Activated naive CD4-positive, alpha-beta T cell treated with anti-CD3 and anti-CD28 coated beads, Interleukin-2, amount 10 ng/mL, durations not matched to agents 7 days and 5 days (primary cell): ENCODE data around the gene NR2F2.

ENCODE experiments used
- CTCF ChIA-PET: fragments of 350-600 bp; sonication (Branson Sonifier 250); formaldehyde crosslinking; loops from one replicate; lab custom pipeline; 2021; ENCODE audit warnings: antibody characterized with exemption; lab: Charles Lee
- DNase-seq: peaks from one replicate; pipeline ENCODE4 v3.0.0-alpha.2; 2020
- H3K27ac Mint-ChIP-seq: one replicate; pipeline ENCODE4 v1.8.0; 2021; ENCODE audit warnings: mild to moderate bottlenecking, moderate library complexity, mixed read lengths
- H3K27me3 Mint-ChIP-seq: one replicate; pipeline ENCODE4 v1.8.0; 2021; ENCODE audit warnings: mild to moderate bottlenecking, mixed read lengths
- H3K36me3 Mint-ChIP-seq: one replicate; pipeline ENCODE4 v1.8.0; 2021; ENCODE audit warnings: mixed read lengths
- H3K4me1 Mint-ChIP-seq: one replicate; pipeline ENCODE4 v1.8.0; 2021; ENCODE audit warnings: mixed read lengths
- H3K4me3 Mint-ChIP-seq: one replicate; pipeline ENCODE4 v1.8.0; 2021; ENCODE audit warnings: mild to moderate bottlenecking, moderate library complexity, mixed read lengths
- H3K9me3 Mint-ChIP-seq: one replicate; pipeline ENCODE4 v1.8.0; 2021; ENCODE audit warnings: mixed read lengths

Gene NR2F2

GRCh38 chr15:96348112-96349027, 17.9 kb downstream of the NR2F2 start:
- Mint-ChIP-seq H3K36me3 (peaks cover 3% of the 10 kb centered on the region), H3K4me3 (no peak overlapping the region), H3K27ac (no peak overlapping the region), H3K27me3 (no peaks in the 10 kb centered on the region), H3K4me1 (peaks cover 2% of the 10 kb centered on the region), H3K9me3 (no peaks in the 10 kb centered on the region)
- no peak for DNase-seq
- CTCF ChIA-PET, result no interaction called here

DNA sequence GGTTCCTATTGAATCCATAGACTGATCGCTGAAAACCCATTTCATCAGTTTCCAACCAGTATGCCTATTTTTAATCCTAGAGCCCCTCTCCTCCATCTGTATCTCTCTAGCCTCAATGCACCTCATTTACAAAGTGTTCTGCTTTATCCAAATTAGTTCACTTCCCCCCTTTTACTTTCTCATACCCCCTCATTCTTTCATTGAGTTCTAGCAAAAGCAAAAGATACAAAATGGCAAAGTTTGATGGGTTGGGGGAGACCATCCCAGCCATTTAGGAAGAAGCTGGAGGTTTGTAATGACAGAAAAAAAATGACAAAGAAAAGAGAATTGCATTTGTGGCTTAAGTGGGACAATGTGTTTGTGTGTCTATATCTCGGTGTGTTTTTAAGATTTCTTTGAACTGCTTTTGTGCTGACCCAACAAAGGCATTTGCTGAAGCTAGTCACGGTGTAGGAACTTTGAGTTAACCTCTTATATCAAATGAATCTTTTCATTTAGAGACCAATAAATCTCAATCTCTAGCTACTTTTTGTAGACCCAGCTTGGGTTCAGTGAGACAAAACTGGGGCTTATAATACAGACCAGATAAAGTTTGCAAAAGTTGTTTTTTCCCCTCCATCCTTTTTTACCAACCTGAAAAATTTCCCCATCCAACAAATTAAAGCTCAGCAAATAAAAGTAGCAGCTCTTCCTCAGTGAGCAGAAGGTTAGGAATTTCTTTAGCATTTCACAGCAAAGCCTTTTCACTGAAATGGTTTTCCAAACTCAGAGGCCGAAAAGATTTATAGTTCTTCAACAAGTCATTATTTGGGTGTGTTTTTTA, 18.7 kb downstream of the NR2F2 start:
- Mint-ChIP-seq H3K27ac (no peak overlapping the region), H3K4me3 (no peak overlapping the region), H3K9me3 (no peaks in the 10 kb centered on the region), H3K27me3 (no peaks in the 10 kb centered on the region), H3K4me1 (peaks cover 2% of the 10 kb centered on the region), H3K36me3 (peaks cover 6% of the 10 kb centered on the region)
- no peak for DNase-seq
- CTCF ChIA-PET, result no interaction called here

GRCh38 chr15:96349857-96350720, 19.6 kb downstream of the NR2F2 start:
- CTCF ChIA-PET, result no interaction called here
- no peaks in the 10 kb centered on the region for H3K27me3 Mint-ChIP-seq
- H3K4me1 Mint-ChIP-seq, result peaks cover 2% of the 10 kb centered on the region
- peaks cover 6% of the 10 kb centered on the region for H3K36me3 Mint-ChIP-seq
- H3K27ac Mint-ChIP-seq, result no peak overlapping the region
- H3K4me3 Mint-ChIP-seq, result no peak overlapping the region
- no peak for DNase-seq
- no peaks in the 10 kb centered on the region for H3K9me3 Mint-ChIP-seq

DNA sequence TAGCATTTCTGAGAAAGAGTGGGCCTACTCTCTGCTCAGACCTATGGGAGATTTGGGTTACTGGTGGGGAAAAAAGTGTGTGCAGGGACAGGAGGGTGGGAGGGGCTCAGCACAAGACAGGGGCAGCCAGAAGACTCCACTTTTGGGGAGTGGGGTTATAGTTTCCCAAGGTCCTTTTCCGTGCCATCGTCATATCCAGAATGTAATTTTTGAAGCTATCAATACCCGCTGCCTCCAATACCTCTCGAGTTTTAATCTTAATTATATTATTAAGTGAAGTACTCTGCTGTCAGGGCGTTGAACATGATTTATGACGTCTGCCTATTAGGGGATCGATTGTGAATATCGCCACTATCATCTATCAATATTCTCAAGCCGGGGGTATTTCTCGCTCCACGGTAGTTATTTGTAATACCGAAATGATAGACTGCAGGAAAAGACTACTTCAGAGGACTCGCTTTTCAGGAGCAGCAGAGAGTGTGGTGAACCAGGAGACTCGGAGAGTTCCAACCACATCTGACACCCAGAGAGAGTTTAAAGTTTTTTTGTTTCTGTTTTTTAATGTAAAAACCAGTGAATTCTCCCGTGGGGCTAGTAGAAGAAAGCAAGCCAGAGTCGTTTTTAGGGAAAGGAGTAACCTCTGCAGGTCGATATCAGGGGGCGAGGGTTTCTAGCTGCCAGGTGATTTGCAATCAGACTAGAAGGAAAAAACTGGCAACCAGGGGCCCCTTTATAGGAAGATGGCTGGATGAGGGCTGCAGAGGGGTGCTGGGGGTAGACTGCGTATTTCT, 20.6 kb downstream of the NR2F2 start:
- no peaks in the 10 kb centered on the region for H3K9me3 Mint-ChIP-seq
- CTCF ChIA-PET, result no interaction called here
- no peaks in the 10 kb centered on the region for H3K27me3 Mint-ChIP-seq
- H3K4me3 Mint-ChIP-seq, result no peak overlapping the region
- H3K27ac Mint-ChIP-seq, result no peak overlapping the region
- peaks cover under 1% of the 10 kb centered on the region for H3K4me1 Mint-ChIP-seq
- peaks cover 6% of the 10 kb centered on the region for H3K36me3 Mint-ChIP-seq
- DNase-seq, result no peak

GRCh38 chr15:96351761-96352603, 21.5 kb downstream of the NR2F2 start:
- no peak for DNase-seq
- H3K36me3 Mint-ChIP-seq, result peaks cover 6% of the 10 kb centered on the region
- no peaks in the 10 kb centered on the region for H3K9me3 Mint-ChIP-seq
- H3K4me3 Mint-ChIP-seq, result no peak overlapping the region
- peaks cover 9% of the 10 kb centered on the region for H3K4me1 Mint-ChIP-seq
- peak overlapping the region; percentile 65 for H3K27ac Mint-ChIP-seq
- CTCF ChIA-PET, result no interaction called here
- no peaks in the 10 kb centered on the region for H3K27me3 Mint-ChIP-seq

- H3K9me3 Mint-ChIP-seq, result no peaks in the 10 kb centered on the region
- CTCF ChIA-PET, result no interaction called here
- peaks cover 6% of the 10 kb centered on the region for H3K36me3 Mint-ChIP-seq
- no peaks in the 10 kb centered on the region for H3K27me3 Mint-ChIP-seq
- DNase-seq, result no peak
- H3K27ac Mint-ChIP-seq, result no peak overlapping the region
- peaks cover 15% of the 10 kb centered on the region for H3K4me1 Mint-ChIP-seq
- H3K4me3 Mint-ChIP-seq, result no peak overlapping the region
Measured at GRCh38 chr15:96352604-96353405, 22.3 kb downstream of the NR2F2 start.

DNA sequence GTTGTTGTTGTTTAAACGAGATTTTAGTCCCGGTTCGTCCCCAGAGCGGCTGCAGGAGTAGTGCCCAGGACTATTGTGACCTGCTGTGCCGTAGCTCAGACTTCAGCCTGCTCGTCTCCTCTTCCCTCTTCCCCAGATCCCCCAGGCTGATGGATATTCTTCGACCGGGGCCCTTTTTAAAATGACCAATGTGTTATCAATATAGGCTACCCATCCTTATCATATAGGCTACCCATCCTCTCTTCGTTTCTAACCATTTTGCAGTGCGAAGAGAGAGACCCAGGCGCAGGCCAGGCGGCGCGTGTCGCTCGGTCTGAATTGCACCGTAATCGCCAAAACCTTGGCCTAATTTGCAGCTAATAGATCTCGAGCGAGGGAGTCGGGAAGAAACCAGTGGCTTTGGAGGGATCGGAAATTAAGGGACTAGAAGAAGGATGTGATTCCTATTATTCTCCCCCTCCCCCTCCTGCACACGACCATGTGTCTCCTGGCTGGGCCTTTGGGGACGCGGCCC, 23.0 kb downstream of the NR2F2 start:
- CTCF ChIA-PET, result no interaction called here
- no peak for DNase-seq
- peaks cover 21% of the 10 kb centered on the region for H3K4me1 Mint-ChIP-seq
- no peak overlapping the region for H3K27ac Mint-ChIP-seq
- H3K36me3 Mint-ChIP-seq, result peaks cover 4% of the 10 kb centered on the region
- no peaks in the 10 kb centered on the region for H3K27me3 Mint-ChIP-seq
- peaks cover 3% of the 10 kb centered on the region for H3K9me3 Mint-ChIP-seq
- no peak overlapping the region for H3K4me3 Mint-ChIP-seq

- no peak overlapping the region for H3K4me3 Mint-ChIP-seq
- DNase-seq, result no peak
- H3K9me3 Mint-ChIP-seq, result peaks cover 3% of the 10 kb centered on the region
- peaks cover 23% of the 10 kb centered on the region for H3K4me1 Mint-ChIP-seq
- no peak overlapping the region for H3K27ac Mint-ChIP-seq
- CTCF ChIA-PET, result interaction anchor here (1.1 kb wide), 1 partner anchor 9 kb away, joined by 3 read pairs; no protein-coding TSS in a partner anchor
- H3K36me3 Mint-ChIP-seq, result peaks cover 4% of the 10 kb centered on the region
- no peaks in the 10 kb centered on the region for H3K27me3 Mint-ChIP-seq
Measured at GRCh38 chr15:96353930-96354730, 23.6 kb downstream of the NR2F2 start.

DNA sequence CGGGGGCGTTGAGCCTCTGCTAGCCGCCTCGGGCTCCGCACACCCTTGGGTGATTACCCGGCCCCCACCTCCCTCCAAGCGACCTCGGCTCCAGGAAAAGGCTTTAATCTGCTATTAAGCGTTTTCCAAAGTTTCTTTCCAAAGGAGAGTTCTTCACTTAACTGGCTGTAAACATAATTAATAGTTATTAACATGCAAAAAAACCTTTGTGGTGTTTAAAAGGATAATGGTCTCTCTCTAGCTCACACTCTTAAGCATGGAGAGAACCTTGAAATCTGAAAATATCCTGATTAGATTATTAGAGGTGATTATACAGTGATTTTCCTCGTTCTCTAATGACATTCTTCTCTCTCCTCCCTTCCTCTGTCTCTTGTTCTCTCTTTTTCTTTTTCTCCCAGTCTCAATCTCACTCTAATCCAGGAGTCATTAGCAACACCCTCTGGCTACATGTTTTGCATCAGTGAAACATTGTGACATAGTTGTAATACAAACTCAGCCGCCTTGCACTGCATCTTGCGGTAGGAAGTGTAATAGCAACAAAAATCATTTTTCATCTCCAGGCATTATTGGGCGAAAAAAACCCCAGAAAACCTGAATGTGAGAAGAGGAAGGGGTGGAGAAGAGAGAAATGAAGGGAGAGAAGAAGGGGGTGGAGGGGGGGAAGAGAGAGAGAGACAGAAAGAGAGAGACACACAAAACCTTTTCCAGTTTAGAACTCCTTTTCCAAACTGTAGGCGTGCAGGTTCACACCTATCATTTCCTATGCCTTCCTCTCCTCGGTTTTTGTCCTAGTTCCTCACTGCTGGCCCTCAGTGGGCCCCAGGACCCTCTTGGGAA, 24.4 kb downstream of the NR2F2 start:
- peaks cover 3% of the 10 kb centered on the region for H3K9me3 Mint-ChIP-seq
- peaks cover 4% of the 10 kb centered on the region for H3K36me3 Mint-ChIP-seq
- H3K4me3 Mint-ChIP-seq, result no peak overlapping the region
- no peaks in the 10 kb centered on the region for H3K27me3 Mint-ChIP-seq
- CTCF ChIA-PET, result interaction anchor here (1.1 to 1.9 kb wide), 2 partner anchors 8 to 28 kb away, joined by 3 to 6 read pairs; no protein-coding TSS in a partner anchor
- no peak overlapping the region for H3K27ac Mint-ChIP-seq
- DNase-seq, result no peak
- H3K4me1 Mint-ChIP-seq, result peaks cover 23% of the 10 kb centered on the region

DNA sequence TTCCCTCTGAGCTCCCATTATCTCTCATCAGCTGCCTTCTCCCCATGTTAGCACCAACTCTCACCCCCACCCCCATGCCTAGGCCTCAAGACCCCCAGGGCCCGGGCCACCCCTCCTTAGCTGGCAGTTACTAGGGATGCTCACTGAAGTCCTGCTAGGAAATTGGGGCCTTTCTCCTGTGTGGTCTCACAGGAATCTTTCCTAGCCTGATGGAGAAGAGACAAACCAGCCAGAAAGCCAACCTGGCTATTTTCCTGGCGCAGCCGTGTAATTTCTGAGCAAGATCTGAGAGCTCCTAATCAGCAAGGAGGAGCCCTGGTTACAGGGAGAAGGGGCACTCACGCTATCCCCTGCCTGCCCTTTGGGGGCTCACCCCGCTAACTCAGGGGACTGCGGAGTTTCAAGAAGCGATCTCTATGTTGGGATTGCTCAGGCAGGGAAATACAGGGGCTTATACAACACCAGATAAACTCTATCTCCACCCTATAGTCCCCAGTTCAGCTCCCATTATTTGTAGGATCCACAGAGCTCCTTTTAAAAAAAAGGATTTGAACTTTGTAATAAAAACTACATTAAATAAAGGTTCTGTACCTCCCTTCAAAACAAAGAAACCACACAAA, 25.2 kb downstream of the NR2F2 start:
- Mint-ChIP-seq H3K4me3 (no peak overlapping the region), H3K36me3 (peaks cover 4% of the 10 kb centered on the region), H3K9me3 (peaks cover 4% of the 10 kb centered on the region), H3K27ac (no peak overlapping the region), H3K4me1 (peaks cover 23% of the 10 kb centered on the region), H3K27me3 (no peaks in the 10 kb centered on the region)
- DNase-seq, result no peak
- CTCF ChIA-PET, result interaction anchor here (0.7 to 1.9 kb wide), 2 partner anchors 28 to 879 kb away, joined by 5 to 6 read pairs; no protein-coding TSS in a partner anchor
